K562 (cell line): ENCODE results near the gene PEX19. TPM values are rescaled to one million over a fixed set of nuclear protein-coding genes. Genes with fewer than 3 reads are reported as not detected.

ENCODE experiments used
- ATAC-seq: fragments of 200-7000 bp; cut with Tn5 transposase; 3 replicates; pipeline ENCODE4 v1.9.1; 2020; ENCODE audit warnings: moderate library complexity
- BruUV-seq: library from RNA; stranded (reverse); fragments of 400-500 nt; replicated peaks from 2 replicates; lab custom pipeline; 2021; lab: Mats Ljungman, UMichigan
- CTCF ChIA-PET: fragments of 300-600 bp; formaldehyde crosslinking; extraction: SDS; loops from one replicate; lab custom pipeline; 2021; ENCODE audit warnings: low intra/inter-chr PET ratio; lab: Yijun Ruan, JAX
- POLR2A ChIA-PET: fragments of 300-600, 350-650 bp; sonication (Branson Sonifier 250); formaldehyde crosslinking; extraction: SDS; loops from one replicate; lab custom pipeline; 2021; ENCODE audit warnings: antibody characterized with exemption, inconsistent platforms; lab: Yijun Ruan, JAX
- DNase-seq, 4 experiments: peaks; one replicate each; pipeline versions ENCODE4 v3.0.0 to v3.0.0-alpha.2; 2011 to 2018; ENCODE audit warnings: low spot score in 3 of 4, mixed read lengths in 3 of 4; ENCODE audit errors: extremely low read depth in 1 of 4
- FAIRE-seq: peaks from 2 replicates; lab custom pipeline; 2011; peaks lifted over from hg19 to GRCh38; lab: Jason Lieb, UNC
- H2AFZ ChIP-seq: 2 replicates; pipeline ENCODE4 v1.6.0; 2011; ENCODE audit warnings: low read depth, low read length, control low read depth, inconsistent platforms
- H3K27ac ChIP-seq: fragments of 200-600 bp; 3 replicates; pipeline ENCODE4 v1.8.0; 2011; ENCODE audit warnings: low read depth, mild to moderate bottlenecking, control low read depth, inconsistent platforms, low read length, moderate library complexity, mixed read lengths; ENCODE audit errors: extremely low read depth
- H3K27me3 ChIP-seq, 2 experiments: fragments of 300-600 bp in 1 of 2; 2 replicates in 1 of 2; 3 replicates in 1 of 2; pipeline versions ENCODE4 v1.6.0 to v1.8.0; 2011; ENCODE audit warnings: inconsistent platforms in 2 of 2, low read length in 2 of 2, mild to moderate bottlenecking in 1 of 2, mixed read lengths in 1 of 2, moderate library complexity in 1 of 2; ENCODE audit not compliant: control insufficient read depth in 2 of 2, insufficient read depth in 2 of 2
- H3K36me3 ChIP-seq: fragments of 300-600 bp; 3 replicates; pipeline ENCODE4 v1.8.0; 2011; ENCODE audit warnings: mild to moderate bottlenecking, low read length, inconsistent platforms; ENCODE audit not compliant: control insufficient read depth, insufficient read depth
- H3K4me1 ChIP-seq, 2 experiments: fragments of 200-600 bp in 1 of 2; replicated peaks in 1 of 2; 2 replicates in 1 of 2; 3 replicates in 1 of 2; pipeline versions ENCODE4 v1.5.1 to v1.8.0; 2011; ENCODE audit warnings: inconsistent platforms in 2 of 2, low read length in 2 of 2, mild to moderate bottlenecking in 1 of 2, mixed read lengths in 1 of 2, moderate library complexity in 1 of 2; ENCODE audit not compliant: control insufficient read depth in 2 of 2, insufficient read depth in 2 of 2
- H3K4me2 ChIP-seq: 2 replicates; pipeline ENCODE4 v1.6.1; 2011; ENCODE audit warnings: low read length, control low read depth, inconsistent platforms, mixed read lengths; ENCODE audit not compliant: insufficient read depth
- H3K4me3 ChIP-seq: fragments of 200-600 bp; sonication (generic), shearing (Covaris generic); 2 replicates; pipeline ENCODE4 v1.5.1; 2016; ENCODE audit warnings: control low read depth, inconsistent platforms
- H3K79me2 ChIP-seq: fragments of 200-600 bp; 3 replicates; pipeline ENCODE4 v1.8.0; 2011; ENCODE audit warnings: low read length, inconsistent platforms; ENCODE audit not compliant: control insufficient read depth, insufficient read depth
- H3K9ac ChIP-seq, 2 experiments: 2 replicates each; pipeline versions ENCODE4 v1.6.0 to v1.6.1; 2011; ENCODE audit warnings: low read depth in 2 of 2, low read length in 2 of 2, control low read depth in 1 of 2, inconsistent platforms in 1 of 2, mild to moderate bottlenecking in 1 of 2, mixed read lengths in 1 of 2; ENCODE audit not compliant: insufficient read depth in 1 of 2
- H3K9me1 ChIP-seq: one replicate; pipeline ENCODE4 v1.6.0; 2011; ENCODE audit warnings: inconsistent platforms, mild to moderate bottlenecking, low read length, moderate library complexity; ENCODE audit not compliant: control insufficient read depth, insufficient read depth
- H3K9me3 ChIP-seq: replicated peaks from 2 replicates; pipeline ENCODE4 v1.5.1; 2011; ENCODE audit warnings: low read depth, low read length, inconsistent platforms; ENCODE audit not compliant: control insufficient read depth, insufficient read depth
- H4K20me1 ChIP-seq: replicated peaks from 2 replicates; pipeline ENCODE4 v1.6.1; 2011; ENCODE audit warnings: low read length, inconsistent platforms, mixed read lengths; ENCODE audit not compliant: control insufficient read depth, insufficient read depth
- CSDE1 ChIP-seq, 2 experiments: fragments of 450-650 bp; IDR thresholded peaks; 2 replicates each; pipeline ENCODE4 v1.6.1; 2016; ENCODE audit warnings: mild to moderate bottlenecking in 1 of 2
- FOXK1 ChIP-seq: sonication (generic); formaldehyde crosslinking; IDR thresholded peaks from 2 replicates; pipeline ENCODE4 v1.8.0; 2022; ENCODE audit warnings: missing genetic modification reagents, mild to moderate bottlenecking, borderline replicate concordance
- MCM2 ChIP-seq: fragments of 450-650 bp; IDR thresholded peaks from 2 replicates; pipeline ENCODE4 v1.6.1; 2017; ENCODE audit warnings: low read depth, mild to moderate bottlenecking
- MED1 ChIP-seq: sonication (generic); formaldehyde crosslinking; IDR thresholded peaks from 2 replicates; pipeline ENCODE4 v1.8.1; 2023; ENCODE audit warnings: missing genetic modification reagents, borderline replicate concordance
- PCBP2 ChIP-seq: fragments of 200-400 bp; formaldehyde crosslinking; IDR thresholded peaks from 2 replicates; pipeline ENCODE4 v1.6.1; 2018; ENCODE audit warnings: low read length, low read depth, mild to moderate bottlenecking, moderate library complexity; ENCODE audit not compliant: poor library complexity, severe bottlenecking
- SMAD3 ChIP-seq: fragments of 450-650 bp; formaldehyde crosslinking; conservative IDR thresholded peaks from 2 replicates; pipeline ENCODE4 v1.4.0; 2020; ENCODE audit warnings: mild to moderate bottlenecking
- TCF7 ChIP-seq: sonication (generic); IDR thresholded peaks from 2 replicates; pipeline ENCODE4 v1.6.1; 2016; ENCODE audit warnings: antibody characterized with exemption, borderline replicate concordance
- TEAD4 ChIP-seq, 2 experiments: sonication (generic) in 1 of 2; formaldehyde crosslinking in 1 of 2; IDR thresholded peaks; 2 replicates each; pipeline versions ENCODE4 v1.6.1 to v1.8.0; 2012 to 2022; ENCODE audit warnings: borderline replicate concordance in 1 of 2, inconsistent platforms in 1 of 2, low read length in 1 of 2, mild to moderate bottlenecking in 1 of 2, missing genetic modification reagents in 1 of 2
- TRIM24 ChIP-seq, 2 experiments: fragments of 450-650 bp; IDR thresholded peaks; 2 replicates each; pipeline ENCODE4 v1.6.1; 2016
- ZNF175 ChIP-seq: fragments of 200-800 bp; sonication (Bioruptor generic); IDR thresholded peaks from 2 replicates; pipeline ENCODE4 v1.6.1; 2016; ENCODE audit warnings: low read depth, mild to moderate bottlenecking, missing genetic modification characterization, missing compliant biosample characterization
- ZNF311 ChIP-seq: fragments of 250-450 bp; sonication (Bioruptor Pico); IDR thresholded peaks from 2 replicates; pipeline ENCODE4 v1.4.0; 2020; ENCODE audit warnings: mild to moderate bottlenecking, moderate library complexity
- WGBS: fragments of 100-300 bp; shearing (Covaris generic); methylation state at CpG from one replicate; pipeline ENCODE4 v1.1.6; 2016; ENCODE audit warnings: low coverage, mixed read lengths; ENCODE audit not compliant: insufficient coverage; ENCODE audit errors: missing lambda C conversion rate; 5-methylcytosine and 5-hydroxymethylcytosine counted together
- in situ Hi-C: fragments of 300-500 bp; cut with MboI; formaldehyde crosslinking; loops from 4 replicates; pipeline ENCODE4 v1.15.0; 2018; ENCODE audit warnings: inconsistent platforms, mixed read lengths
- intact Hi-C: fragments of 100-400 bp; cut with micrococcal nuclease; formaldehyde crosslinking; loops from 2 replicates; pipeline ENCODE4 v1.14.2; 2022
- polyA plus RNA-seq, 8 experiments: library from polyadenylated mRNA; depleted of rRNA in 4 of 8; stranded (reverse) in 5 of 8; unstranded in 3 of 8; fragments of >200 nt; fragmentation: Nextera tagmentation in 2 of 8; fragmentation: Illumina TruSeq in 1 of 8; extraction: Ambion mirVana in 2 of 8; extraction: Trizol in 1 of 8; gene quantifications; 2 replicates each; pipeline versions ENCODE4 v1.2.1 to v1.2.3, GENCODE V29; 2011 to 2014; ENCODE audit warnings: inconsistent platforms in 1 of 8, missing spikeins in 1 of 8
- total RNA-seq, 7 experiments: library from RNA; depleted of rRNA in 6 of 7; stranded (reverse); fragments of >200 nt in 6 of 7; fragmentation: Illumina TruSeq in 2 of 7; extraction: Trizol in 2 of 7; gene quantifications; 2 replicates each; pipeline versions ENCODE4 v1.2.1 to v1.2.3, GENCODE V29; 2011 to 2021; ENCODE audit warnings: low replicate concordance in 1 of 7
- TF ChIP-seq, protein P1 (sequence below), 2 experiments: IDR thresholded peaks; 2 replicates each; pipeline ENCODE4 v1.6.1; 2012; ENCODE audit warnings: improper control_type of control experiment in 2 of 2, low read depth in 2 of 2, low read length in 2 of 2, borderline replicate concordance in 1 of 2
- TF ChIP-seq, protein P2 (sequence below): fragments of 250-450 bp; sonication (Bioruptor Pico); IDR thresholded peaks from 2 replicates; pipeline ENCODE4 v1.5.0; 2022; ENCODE audit warnings: mild to moderate bottlenecking
- TF ChIP-seq, protein P3 (sequence below), 3 experiments: fragments of 200-800 bp in 1 of 3; fragments of 250-450 bp in 1 of 3; fragments of 450-650 bp in 1 of 3; sonication (Bioruptor Pico) in 1 of 3; sonication (Bioruptor generic) in 1 of 3; formaldehyde crosslinking in 1 of 3; IDR thresholded peaks; 2 replicates each; pipeline versions ENCODE4 v1.6.1 to v1.8.0; 2016 to 2022; ENCODE audit warnings: mild to moderate bottlenecking in 2 of 3, missing genetic modification characterization in 2 of 3, missing compliant biosample characterization in 1 of 3, moderate library complexity in 1 of 3

PEX19 gene
- total and polyA plus RNA-seq, 9 of the 15 experiments (the other 6 are each of a cell fraction or from before 2014, with no cell fraction given), result 32.5 to 103 (median 59.8) TPM

DNA sequence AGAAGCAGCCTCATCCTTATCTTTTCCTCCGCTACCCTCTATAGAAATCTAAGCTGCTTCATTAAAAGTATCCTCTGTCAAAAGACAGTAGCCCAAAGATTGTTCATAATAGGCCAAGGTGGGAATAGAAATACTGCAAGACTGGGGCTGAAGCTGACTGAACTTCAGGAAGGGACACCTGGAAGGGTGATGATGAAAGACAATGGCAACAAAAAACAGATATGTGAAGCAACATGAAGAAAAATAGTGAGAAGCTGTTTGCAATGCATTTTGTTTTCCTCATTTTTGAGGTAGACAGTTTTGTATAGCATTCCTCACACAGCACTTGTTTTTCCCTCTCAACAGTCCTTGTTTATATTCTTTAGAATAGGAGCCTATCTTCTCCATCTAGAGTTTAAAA is 39.5 kb downstream of the PEX19 start:
- H3K9me1 ChIP-seq, result no peaks in the 10 kb centered on the region
- no peak overlapping the region for H3K9ac ChIP-seq
- ATAC-seq, result peak; percentile 29; the same call in 1 of the 3 replicates
- H4K20me1 ChIP-seq, result peaks cover 5% of the 10 kb centered on the region; the same call in 1 of the 2 replicates
- no peak for DNase-seq
- POLR2A ChIA-PET, result interaction anchor here (0.7 to 2.9 kb wide), 3 partner anchors 10 to 36 kb away, joined by 3 to 12 read pairs (median 3); no protein-coding TSS in a partner anchor
- FAIRE-seq, result no peak
- H3K27ac ChIP-seq, result no peak overlapping the region
- no peaks in the 10 kb centered on the region for H3K9me3 ChIP-seq
- no TSS peak for BruUV-seq
- H2AFZ ChIP-seq, result no peak overlapping the region
- H3K4me3 ChIP-seq, result no peak overlapping the region
- intact Hi-C loops, result no loop called here
- 93% methylated on average over 1 of the region's 1 CpG for WGBS
- in situ Hi-C loops, result no loop called here
- H3K79me2 ChIP-seq, result peaks cover 42% of the 10 kb centered on the region
- CTCF ChIA-PET, result no interaction called here
- peaks cover 44% of the 10 kb centered on the region for H3K36me3 ChIP-seq
- no peaks in the 10 kb centered on the region for H3K4me1 ChIP-seq
- no peak overlapping the region for H3K4me2 ChIP-seq
- H3K27me3 ChIP-seq, result no peaks in the 10 kb centered on the region
- TF ChIP-seq PCBP2 (no peak), FOXK1 (CRISPR knock-in tag) (no peak), SMAD3 (CRISPR knock-in tag) (no peak), MCM2 (no peak), ZNF175 (CRISPR knock-in tag) (no peak), TCF7 (no peak), MED1 (CRISPR knock-in tag) (no peak), CSDE1 (IDR thresholded peaks at IDR 0.05) (no peak), TRIM24 (IDR thresholded peaks at IDR 0.05) (peak in 1 of 2 experiments; percentile 27; a peak in 1 of 4 replicates), TEAD4 (IDR thresholded peaks at IDR 0.05; ENCODE audit: low read length) (no peak), TEAD4 (CRISPR knock-in tag; IDR thresholded peaks at IDR 0.05; ENCODE audit: borderline replicate concordance) (no peak), ZNF311 (no peak)
- TF ChIP-seq, protein P1, sequence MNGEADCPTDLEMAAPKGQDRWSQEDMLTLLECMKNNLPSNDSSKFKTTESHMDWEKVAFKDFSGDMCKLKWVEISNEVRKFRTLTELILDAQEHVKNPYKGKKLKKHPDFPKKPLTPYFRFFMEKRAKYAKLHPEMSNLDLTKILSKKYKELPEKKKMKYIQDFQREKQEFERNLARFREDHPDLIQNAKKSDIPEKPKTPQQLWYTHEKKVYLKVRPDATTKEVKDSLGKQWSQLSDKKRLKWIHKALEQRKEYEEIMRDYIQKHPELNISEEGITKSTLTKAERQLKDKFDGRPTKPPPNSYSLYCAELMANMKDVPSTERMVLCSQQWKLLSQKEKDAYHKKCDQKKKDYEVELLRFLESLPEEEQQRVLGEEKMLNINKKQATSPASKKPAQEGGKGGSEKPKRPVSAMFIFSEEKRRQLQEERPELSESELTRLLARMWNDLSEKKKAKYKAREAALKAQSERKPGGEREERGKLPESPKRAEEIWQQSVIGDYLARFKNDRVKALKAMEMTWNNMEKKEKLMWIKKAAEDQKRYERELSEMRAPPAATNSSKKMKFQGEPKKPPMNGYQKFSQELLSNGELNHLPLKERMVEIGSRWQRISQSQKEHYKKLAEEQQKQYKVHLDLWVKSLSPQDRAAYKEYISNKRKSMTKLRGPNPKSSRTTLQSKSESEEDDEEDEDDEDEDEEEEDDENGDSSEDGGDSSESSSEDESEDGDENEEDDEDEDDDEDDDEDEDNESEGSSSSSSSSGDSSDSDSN (IDR thresholded peaks at IDR 0.05; ENCODE audit: borderline replicate concordance in 1 of 2, low read depth in 2 of 2, low read length in 2 of 2), result no peak
- TF ChIP-seq, protein P2, sequence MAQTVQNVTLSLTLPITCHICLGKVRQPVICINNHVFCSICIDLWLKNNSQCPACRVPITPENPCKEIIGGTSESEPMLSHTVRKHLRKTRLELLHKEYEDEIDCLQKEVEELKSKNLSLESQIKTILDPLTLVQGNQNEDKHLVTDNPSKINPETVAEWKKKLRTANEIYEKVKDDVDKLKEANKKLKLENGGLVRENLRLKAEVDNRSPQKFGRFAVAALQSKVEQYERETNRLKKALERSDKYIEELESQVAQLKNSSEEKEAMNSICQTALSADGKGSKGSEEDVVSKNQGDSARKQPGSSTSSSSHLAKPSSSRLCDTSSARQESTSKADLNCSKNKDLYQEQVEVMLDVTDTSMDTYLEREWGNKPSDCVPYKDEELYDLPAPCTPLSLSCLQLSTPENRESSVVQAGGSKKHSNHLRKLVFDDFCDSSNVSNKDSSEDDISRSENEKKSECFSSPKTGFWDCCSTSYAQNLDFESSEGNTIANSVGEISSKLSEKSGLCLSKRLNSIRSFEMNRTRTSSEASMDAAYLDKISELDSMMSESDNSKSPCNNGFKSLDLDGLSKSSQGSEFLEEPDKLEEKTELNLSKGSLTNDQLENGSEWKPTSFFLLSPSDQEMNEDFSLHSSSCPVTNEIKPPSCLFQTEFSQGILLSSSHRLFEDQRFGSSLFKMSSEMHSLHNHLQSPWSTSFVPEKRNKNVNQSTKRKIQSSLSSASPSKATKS (CRISPR knock-in tag), result no peak
- TF ChIP-seq, protein P3, sequence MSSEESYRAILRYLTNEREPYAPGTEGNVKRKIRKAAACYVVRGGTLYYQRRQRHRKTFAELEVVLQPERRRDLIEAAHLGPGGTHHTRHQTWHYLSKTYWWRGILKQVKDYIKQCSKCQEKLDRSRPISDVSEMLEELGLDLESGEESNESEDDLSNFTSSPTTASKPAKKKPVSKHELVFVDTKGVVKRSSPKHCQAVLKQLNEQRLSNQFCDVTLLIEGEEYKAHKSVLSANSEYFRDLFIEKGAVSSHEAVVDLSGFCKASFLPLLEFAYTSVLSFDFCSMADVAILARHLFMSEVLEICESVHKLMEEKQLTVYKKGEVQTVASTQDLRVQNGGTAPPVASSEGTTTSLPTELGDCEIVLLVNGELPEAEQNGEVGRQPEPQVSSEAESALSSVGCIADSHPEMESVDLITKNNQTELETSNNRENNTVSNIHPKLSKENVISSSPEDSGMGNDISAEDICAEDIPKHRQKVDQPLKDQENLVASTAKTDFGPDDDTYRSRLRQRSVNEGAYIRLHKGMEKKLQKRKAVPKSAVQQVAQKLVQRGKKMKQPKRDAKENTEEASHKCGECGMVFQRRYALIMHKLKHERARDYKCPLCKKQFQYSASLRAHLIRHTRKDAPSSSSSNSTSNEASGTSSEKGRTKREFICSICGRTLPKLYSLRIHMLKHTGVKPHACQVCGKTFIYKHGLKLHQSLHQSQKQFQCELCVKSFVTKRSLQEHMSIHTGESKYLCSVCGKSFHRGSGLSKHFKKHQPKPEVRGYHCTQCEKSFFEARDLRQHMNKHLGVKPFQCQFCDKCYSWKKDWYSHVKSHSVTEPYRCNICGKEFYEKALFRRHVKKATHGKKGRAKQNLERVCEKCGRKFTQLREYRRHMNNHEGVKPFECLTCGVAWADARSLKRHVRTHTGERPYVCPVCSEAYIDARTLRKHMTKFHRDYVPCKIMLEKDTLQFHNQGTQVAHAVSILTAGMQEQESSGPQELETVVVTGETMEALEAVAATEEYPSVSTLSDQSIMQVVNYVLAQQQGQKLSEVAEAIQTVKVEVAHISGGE (CRISPR knock-in tag; IDR thresholded peaks at IDR 0.05), result no peak
